Articular chondrocyte of knee joint (primary cell): ENCODE data around the gene SLC25A17. TPM values are rescaled to one million over a fixed set of nuclear protein-coding genes. Genes with fewer than 3 reads are reported as not detected.

Source experiments
- small RNA-seq: library from RNA; depleted of rRNA; stranded (forward); fragments of <200 nt; gene quantifications from one replicate; pipeline ENCODE3, GENCODE V24; 2012
- total RNA-seq: library from RNA; depleted of rRNA; stranded (reverse); fragments of >200 nt; gene quantifications from 2 replicates; pipeline ENCODE4 v1.2.3, GENCODE V29; 2012

SLC25A17 gene, protein sequence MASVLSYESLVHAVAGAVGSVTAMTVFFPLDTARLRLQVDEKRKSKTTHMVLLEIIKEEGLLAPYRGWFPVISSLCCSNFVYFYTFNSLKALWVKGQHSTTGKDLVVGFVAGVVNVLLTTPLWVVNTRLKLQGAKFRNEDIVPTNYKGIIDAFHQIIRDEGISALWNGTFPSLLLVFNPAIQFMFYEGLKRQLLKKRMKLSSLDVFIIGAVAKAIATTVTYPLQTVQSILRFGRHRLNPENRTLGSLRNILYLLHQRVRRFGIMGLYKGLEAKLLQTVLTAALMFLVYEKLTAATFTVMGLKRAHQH
- total RNA-seq: 16.2 and 22.3 TPM in 2 replicates

GRCh38 chr22:40818747-40819598, at the start of gene SLC25A17:
Gene SLC25A17 (minus strand): TSS chr22:40819346. CDS start chr22:40819248, 98 bp downstream.

GRCh38 chr22:40862013-40862412, 42.9 kb upstream of the SLC25A17 start, which contains the start of gene DNAJB7:
Gene DNAJB7 (minus strand): TSS chr22:40862113. CDS start chr22:40861994, 119 bp downstream.

GRCh38 chr22:40856513-40857308, 37.6 kb upstream of the SLC25A17 start, which contains the start of the genes ST13 and XPNPEP3:
Gene ST13 (minus strand): TSS chr22:40856639. CDS start chr22:40856540, 99 bp downstream.
Gene XPNPEP3 (plus strand): TSS chr22:40857148. CDS start chr22:40857182, 34 bp downstream.

Small RNAs within 50 kb of the gene (small RNA-seq; reads per million reads assigned to genes)
- gene JTBP1 (not detected), gene MIR4766 (1.9 reads per million, percentile 70 among the genes with 10 or more reads in this experiment)

Other genes starting within 250 kb of the SLC25A17 start
- 38.7 and 39.9 TPM in 2 replicates for gene MRTFA, start 182.6 kb downstream of the SLC25A17 start, total RNA-seq
- gene MCHR1, start 139.9 kb downstream of the SLC25A17 start, total RNA-seq: 0.65 and 2.3 TPM in 2 replicates
- 210 and 218 TPM in 2 replicates for gene ST13, start 37.3 kb upstream of the SLC25A17 start, total RNA-seq
- gene XPNPEP3, start 37.8 kb upstream of the SLC25A17 start, total RNA-seq: 15.3 and 16.0 TPM in 2 replicates
- 0.11 TPM in 1 of 2 replicates, not detected in the other for gene DNAJB7, start 42.8 kb upstream of the SLC25A17 start, total RNA-seq
- 44.6 and 46.4 TPM in 2 replicates for gene RBX1, start 132.0 kb upstream of the SLC25A17 start, total RNA-seq